CD14-positive monocyte (primary cell): Measurements from ENCODE around the gene NRXN3. TPM values are rescaled to one million over a fixed set of nuclear protein-coding genes. Genes with fewer than 3 reads are reported as not detected.

Experiments used
- DNase-seq, 3 donors: peaks; one replicate each; pipeline ENCODE4 v3.0.0-alpha.2; 2011 to 2022
- H2AFZ ChIP-seq: 2 replicates; pipeline ENCODE4 v1.6.0; 2012; ENCODE audit warnings: mild to moderate bottlenecking, low read depth, low read length, inconsistent platforms; ENCODE audit not compliant: insufficient read depth, poor library complexity, severe bottlenecking
- H3K27ac ChIP-seq, 2 donors: 1 replicate in 1 of 2; 2 replicates in 1 of 2; pipeline ENCODE4 v1.5.1; 2012 to 2013; ENCODE audit warnings: low read length in 2 of 2, control low read depth in 1 of 2, inconsistent platforms in 1 of 2, low read depth in 1 of 2, mild to moderate bottlenecking in 1 of 2
- H3K27me3 ChIP-seq, 2 donors: one replicate each; pipeline versions ENCODE4 v1.6.0 to v1.6.1; 2011 to 2013; ENCODE audit warnings: low read length in 2 of 2; ENCODE audit not compliant: control insufficient read depth in 2 of 2, insufficient read depth in 2 of 2
- H3K36me3 ChIP-seq, 2 donors: replicated peaks in 1 of 2; 1 replicate in 1 of 2; 2 replicates in 1 of 2; pipeline versions ENCODE4 v1.5.1 to v1.6.1; 2012 to 2013; ENCODE audit warnings: low read length in 2 of 2, control low read depth in 1 of 2, inconsistent platforms in 1 of 2, mild to moderate bottlenecking in 1 of 2; ENCODE audit not compliant: insufficient read depth in 2 of 2, control insufficient read depth in 1 of 2
- H3K4me1 ChIP-seq, 2 donors: 1 replicate in 1 of 2; 2 replicates in 1 of 2; pipeline versions ENCODE4 v1.5.1 to v1.6.1; 2012 to 2013; ENCODE audit warnings: low read length in 2 of 2, control low read depth in 1 of 2, inconsistent platforms in 1 of 2, mild to moderate bottlenecking in 1 of 2, moderate library complexity in 1 of 2; ENCODE audit not compliant: insufficient read depth in 2 of 2, control insufficient read depth in 1 of 2
- H3K4me2 ChIP-seq: replicated peaks from 2 replicates; pipeline ENCODE3; 2012; ENCODE audit warnings: low read length, moderate library complexity, mild to moderate bottlenecking; ENCODE audit not compliant: poor library complexity, severe bottlenecking; ENCODE audit errors: extremely low read depth
- H3K4me3 ChIP-seq, 3 experiments: fragments of 200-600 bp in 1 of 3; sonication (generic) in 1 of 3; replicated peaks in 1 of 3; 1 replicate in 2 of 3; 2 replicates in 1 of 3; pipeline ENCODE4 v1.5.1; 2011 to 2013; ENCODE audit warnings: low read length in 3 of 3, mild to moderate bottlenecking in 3 of 3, control low read depth in 2 of 3, low read depth in 2 of 3, inconsistent platforms in 1 of 3, moderate library complexity in 1 of 3
- H3K79me2 ChIP-seq: 2 replicates; pipeline ENCODE4 v1.6.0; 2012; ENCODE audit warnings: mild to moderate bottlenecking, control low read depth, inconsistent platforms, low read length, moderate library complexity; ENCODE audit not compliant: insufficient read depth
- H3K9ac ChIP-seq: 2 replicates; pipeline ENCODE4 v1.6.0; 2017; ENCODE audit warnings: low read length, mild to moderate bottlenecking; ENCODE audit not compliant: insufficient read depth, poor library complexity, severe bottlenecking
- H3K9me3 ChIP-seq, 2 donors: replicated peaks in 1 of 2; 1 replicate in 1 of 2; 2 replicates in 1 of 2; pipeline versions ENCODE4 v1.5.1 to v1.6.1; 2012 to 2013; ENCODE audit warnings: low read length in 2 of 2, control low read depth in 1 of 2; ENCODE audit not compliant: control insufficient read depth in 1 of 2, insufficient read depth in 1 of 2
- H4K20me1 ChIP-seq: 2 replicates; pipeline ENCODE4 v1.6.0; 2012; ENCODE audit warnings: mild to moderate bottlenecking, low read length, control low read depth, moderate library complexity; ENCODE audit not compliant: insufficient read depth
- H3K27ac Mint-ChIP-seq, 7 donors: one replicate each; pipeline ENCODE4 v1.8.0; 2020; ENCODE audit warnings: mild to moderate bottlenecking in 7 of 7, mixed read lengths in 7 of 7, moderate library complexity in 6 of 7, inconsistent platforms in 2 of 7
- H3K27me3 Mint-ChIP-seq, 3 donors: one replicate each; pipeline ENCODE4 v1.8.0; 2021 to 2022; ENCODE audit warnings: low read depth in 3 of 3, mild to moderate bottlenecking in 3 of 3, mixed read lengths in 3 of 3, moderate library complexity in 3 of 3, inconsistent platforms in 1 of 3
- H3K36me3 Mint-ChIP-seq, 2 donors: one replicate each; pipeline ENCODE4 v1.8.0; 2020; ENCODE audit warnings: mixed read lengths in 2 of 2, inconsistent platforms in 1 of 2, mild to moderate bottlenecking in 1 of 2
- H3K4me1 Mint-ChIP-seq: one replicate; pipeline ENCODE4 v1.8.0; 2020; ENCODE audit warnings: mild to moderate bottlenecking, mixed read lengths
- H3K4me3 Mint-ChIP-seq, 2 donors: one replicate each; pipeline ENCODE4 v1.8.0; 2020; ENCODE audit warnings: mild to moderate bottlenecking in 2 of 2, mixed read lengths in 2 of 2, moderate library complexity in 1 of 2
- H3K9me3 Mint-ChIP-seq, 7 donors: one replicate each; pipeline ENCODE4 v1.8.0; 2020 to 2022; ENCODE audit warnings: mixed read lengths in 7 of 7, mild to moderate bottlenecking in 6 of 7, moderate library complexity in 6 of 7, inconsistent platforms in 2 of 7
- WGBS: methylation state at CpG from one replicate; pipeline ENCODE4 v1.1.5; 2013; ENCODE audit warnings: missing lambda C conversion rate; ENCODE audit not compliant: insufficient coverage; 5-methylcytosine and 5-hydroxymethylcytosine counted together
- intact Hi-C, 2 donors: fragments of 100-400 bp; cut with micrococcal nuclease; formaldehyde crosslinking; loops; one replicate each; pipeline versions ENCODE4 v1.15.0 to v1.15.1; 2023
- polyA plus RNA-seq, 3 donors: library from polyadenylated mRNA; depleted of rRNA in 1 of 3; unstranded in 2 of 3; stranded (reverse) in 1 of 3; fragments of 300-500 nt in 2 of 3; fragments of >200 nt in 1 of 3; fragmentation: Illumina TruSeq in 2 of 3; gene quantifications; 1 replicate in 2 of 3; 2 replicates in 1 of 3; pipeline ENCODE4 v1.2.3, GENCODE V29; 2012 to 2021
- TF ChIP-seq, protein P1 (sequence below): fragments of 200-600 bp; IDR thresholded peaks from one replicate; pipeline ENCODE4 v1.8.0; 2022; ENCODE audit warnings: antibody characterized with exemption, mild to moderate bottlenecking

The NRXN3 gene
- polyA plus RNA-seq, 3 donors = not detected

DNA sequence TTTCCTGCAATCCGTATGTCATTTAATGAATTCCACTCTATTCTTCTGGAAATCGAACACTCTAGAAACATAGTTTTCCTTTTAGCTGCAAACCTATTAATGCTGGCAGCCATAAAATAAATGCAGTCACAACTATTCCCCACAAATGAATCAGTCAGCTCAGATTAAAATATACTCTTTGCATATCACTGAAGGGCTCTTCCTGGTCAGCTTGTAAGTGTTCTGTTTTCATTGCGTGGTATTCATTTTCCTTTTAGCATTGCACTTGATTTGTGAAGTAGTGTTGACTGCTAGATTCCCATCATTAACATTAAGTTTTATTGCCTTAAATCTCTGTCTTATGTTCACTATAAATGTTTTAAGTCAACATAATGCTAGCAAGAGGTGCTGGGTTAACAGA, 1355.2 kb downstream of the NRXN3 start:
- H3K27me3 Mint-ChIP-seq = no peaks in the 10 kb centered on the region
- H3K9me3 Mint-ChIP-seq = peaks cover 0 to 6% (median 2%) of the 10 kb centered on the region in 7 donors
- DNase-seq = no peak
- no peak overlapping the region for H3K4me2 ChIP-seq
- no peaks in the 10 kb centered on the region for H3K36me3 Mint-ChIP-seq
- H3K36me3 ChIP-seq = no peaks in the 10 kb centered on the region
- no peaks in the 10 kb centered on the region for H3K4me1 ChIP-seq
- H3K4me3 ChIP-seq = no peak overlapping the region
- intact Hi-C loops = no loop called here
- no peak overlapping the region for H2AFZ ChIP-seq
- no peak overlapping the region for H3K27ac ChIP-seq
- no peaks in the 10 kb centered on the region for H3K4me1 Mint-ChIP-seq
- WGBS = 93% methylated on average over 2 of the region's 3 CpGs
- no peak overlapping the region for H3K9ac ChIP-seq
- no peaks in the 10 kb centered on the region for H3K9me3 ChIP-seq
- TF ChIP-seq, protein P1, sequence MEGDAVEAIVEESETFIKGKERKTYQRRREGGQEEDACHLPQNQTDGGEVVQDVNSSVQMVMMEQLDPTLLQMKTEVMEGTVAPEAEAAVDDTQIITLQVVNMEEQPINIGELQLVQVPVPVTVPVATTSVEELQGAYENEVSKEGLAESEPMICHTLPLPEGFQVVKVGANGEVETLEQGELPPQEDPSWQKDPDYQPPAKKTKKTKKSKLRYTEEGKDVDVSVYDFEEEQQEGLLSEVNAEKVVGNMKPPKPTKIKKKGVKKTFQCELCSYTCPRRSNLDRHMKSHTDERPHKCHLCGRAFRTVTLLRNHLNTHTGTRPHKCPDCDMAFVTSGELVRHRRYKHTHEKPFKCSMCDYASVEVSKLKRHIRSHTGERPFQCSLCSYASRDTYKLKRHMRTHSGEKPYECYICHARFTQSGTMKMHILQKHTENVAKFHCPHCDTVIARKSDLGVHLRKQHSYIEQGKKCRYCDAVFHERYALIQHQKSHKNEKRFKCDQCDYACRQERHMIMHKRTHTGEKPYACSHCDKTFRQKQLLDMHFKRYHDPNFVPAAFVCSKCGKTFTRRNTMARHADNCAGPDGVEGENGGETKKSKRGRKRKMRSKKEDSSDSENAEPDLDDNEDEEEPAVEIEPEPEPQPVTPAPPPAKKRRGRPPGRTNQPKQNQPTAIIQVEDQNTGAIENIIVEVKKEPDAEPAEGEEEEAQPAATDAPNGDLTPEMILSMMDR = no peak
- H3K4me3 Mint-ChIP-seq = no peak overlapping the region
- H3K27ac Mint-ChIP-seq = no peak overlapping the region
- no peaks in the 10 kb centered on the region for H4K20me1 ChIP-seq
- H3K79me2 ChIP-seq = no peaks in the 10 kb centered on the region
- H3K27me3 ChIP-seq = no peaks in the 10 kb centered on the region

DNA sequence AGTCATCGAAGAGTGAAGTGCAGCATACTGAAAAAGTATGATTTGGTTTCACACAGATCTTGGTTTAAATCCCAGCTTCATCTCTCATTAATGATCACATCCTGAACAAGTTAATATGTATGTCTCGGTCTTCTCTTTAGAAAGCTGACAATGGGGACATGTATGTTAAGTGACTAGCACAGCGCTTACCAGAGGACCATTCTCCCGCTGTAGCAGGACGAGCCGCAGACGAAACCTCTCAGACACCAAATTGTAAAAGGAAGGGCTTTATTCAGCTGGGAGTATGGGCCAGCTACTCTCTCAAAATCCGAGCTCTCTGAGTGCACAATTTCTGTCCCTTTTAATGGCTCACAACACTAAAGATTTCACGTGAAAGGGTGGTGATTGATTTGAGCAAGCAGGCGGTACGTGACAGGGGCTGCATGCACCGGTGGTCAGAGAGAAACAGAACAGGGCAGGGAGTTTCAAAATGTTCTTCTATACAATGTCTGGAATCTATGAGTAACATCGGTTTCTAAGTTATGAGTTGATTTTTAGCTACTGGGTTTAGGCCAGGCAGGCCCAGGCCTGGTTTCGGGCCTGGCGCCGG, 1358.7 kb downstream of the NRXN3 start:
- Histone ChIP-seq H3K4me1 (no peaks in the 10 kb centered on the region), H3K9ac (no peak overlapping the region), H4K20me1 (no peaks in the 10 kb centered on the region), H3K9me3 (no peaks in the 10 kb centered on the region), H3K27me3 (no peaks in the 10 kb centered on the region), H3K4me3 (no peak overlapping the region), H3K79me2 (no peaks in the 10 kb centered on the region), H2AFZ (no peak overlapping the region), H3K36me3 (no peaks in the 10 kb centered on the region), H3K27ac (no peak overlapping the region), H3K4me2 (no peak overlapping the region)
- TF ChIP-seq, protein P1 = no peak
- WGBS = no CpG with 5 or more reads among the region's 16 CpGs
- H3K27me3 Mint-ChIP-seq = no peaks in the 10 kb centered on the region
- H3K9me3 Mint-ChIP-seq = peaks cover 0 to 9% (median 2%) of the 10 kb centered on the region in 7 donors
- H3K4me1 Mint-ChIP-seq = no peaks in the 10 kb centered on the region
- no peak overlapping the region for H3K4me3 Mint-ChIP-seq
- no peak overlapping the region for H3K27ac Mint-ChIP-seq
- DNase-seq = no peak
- intact Hi-C loops = no loop called here
- no peaks in the 10 kb centered on the region for H3K36me3 Mint-ChIP-seq
